NCI-H146 treated with DMSO at 0.1 percent for 48 hours (cell line): Measurements from ENCODE around the gene TMEM185B.
"Not testable (repeated sequence)": the region's sequence is repeated elsewhere in the genome, so short reads cannot be mapped to it uniquely, and the experiment has no call there.

Source experiments
- DNase-seq: peaks from one replicate; lab custom pipeline; 2025; ENCODE audit not compliant: unreplicated experiment; lab: John Stamatoyannopoulos, UW

TMEM185B gene

GRCh38 chr2:120223034-120223912 lies at the start of gene TMEM185B:
TSS of gene TMEM185B (minus strand) at chr2:120223400. CDS start at chr2:120222976, 424 bp downstream.
- DNase-seq, result peak; percentile 87

- DNase-seq, result no peak
Measured at GRCh38 chr2:120271711-120272379, 48.6 kb upstream of the TMEM185B start.

GRCh38 chr2:120269816-120270215 lies 46.6 kb upstream of the TMEM185B start:
- no peak for DNase-seq

GRCh38 chr2:120269076-120269744 lies 46.0 kb upstream of the TMEM185B start:
- no peak for DNase-seq

- no peak for DNase-seq
Measured at GRCh38 chr2:120267348-120267747, 44.1 kb upstream of the TMEM185B start.

- DNase-seq, result no peak
Measured at GRCh38 chr2:120265006-120265405, 41.8 kb upstream of the TMEM185B start.

DNA sequence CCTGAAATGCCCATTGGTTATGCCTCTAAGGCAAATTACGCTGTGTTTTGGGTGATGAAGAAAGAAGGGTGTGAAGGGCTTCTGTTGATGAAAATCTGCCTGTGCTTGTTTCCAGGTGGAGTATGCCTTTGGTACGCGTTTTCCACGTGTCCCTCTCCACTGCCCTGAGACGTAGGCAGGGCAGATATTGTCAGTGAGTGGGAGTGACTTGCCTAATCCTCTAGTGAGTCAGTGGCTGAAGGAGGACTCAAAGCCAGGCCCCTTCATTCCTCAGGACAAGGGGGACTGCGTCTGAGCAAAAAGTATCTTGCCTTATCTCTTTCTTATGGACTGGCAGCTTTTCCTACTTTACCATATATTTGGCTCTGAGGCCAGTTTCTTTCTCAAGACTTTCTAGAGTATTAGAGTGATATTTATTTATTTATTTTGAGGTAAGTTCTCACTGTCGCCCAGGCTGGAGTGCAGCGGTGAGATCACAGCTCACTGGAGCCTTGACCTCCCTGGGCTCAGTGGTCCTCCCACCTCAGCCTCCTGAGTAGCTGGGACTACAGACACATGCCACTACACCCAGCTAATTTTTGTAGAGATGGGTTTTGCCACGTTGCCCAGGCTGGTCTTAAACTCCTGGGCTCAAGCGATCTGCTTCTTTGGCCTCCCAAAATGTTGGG lies 39.7 kb upstream of the TMEM185B start:
- no peak for DNase-seq

DNA sequence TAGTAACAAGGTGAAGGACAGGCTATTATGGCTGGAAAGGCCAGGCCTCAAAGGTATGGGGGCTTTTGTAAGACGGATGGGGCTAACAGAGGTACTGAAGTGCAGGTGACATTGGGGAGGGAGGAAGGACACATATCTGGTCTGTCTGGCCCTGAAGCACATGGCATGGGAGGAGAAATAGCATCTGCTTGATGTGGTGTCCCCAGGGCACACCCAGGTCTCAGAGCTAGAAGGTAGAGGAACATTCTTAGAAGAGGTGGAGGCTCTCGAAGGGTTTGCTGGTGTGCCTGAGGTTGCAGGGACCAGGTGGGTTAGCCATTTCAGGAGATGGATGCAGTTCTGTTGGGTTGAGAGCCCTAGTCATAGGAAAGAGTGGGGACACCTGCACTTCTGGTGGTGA lies 39.0 kb upstream of the TMEM185B start:
- no peak for DNase-seq

DNA sequence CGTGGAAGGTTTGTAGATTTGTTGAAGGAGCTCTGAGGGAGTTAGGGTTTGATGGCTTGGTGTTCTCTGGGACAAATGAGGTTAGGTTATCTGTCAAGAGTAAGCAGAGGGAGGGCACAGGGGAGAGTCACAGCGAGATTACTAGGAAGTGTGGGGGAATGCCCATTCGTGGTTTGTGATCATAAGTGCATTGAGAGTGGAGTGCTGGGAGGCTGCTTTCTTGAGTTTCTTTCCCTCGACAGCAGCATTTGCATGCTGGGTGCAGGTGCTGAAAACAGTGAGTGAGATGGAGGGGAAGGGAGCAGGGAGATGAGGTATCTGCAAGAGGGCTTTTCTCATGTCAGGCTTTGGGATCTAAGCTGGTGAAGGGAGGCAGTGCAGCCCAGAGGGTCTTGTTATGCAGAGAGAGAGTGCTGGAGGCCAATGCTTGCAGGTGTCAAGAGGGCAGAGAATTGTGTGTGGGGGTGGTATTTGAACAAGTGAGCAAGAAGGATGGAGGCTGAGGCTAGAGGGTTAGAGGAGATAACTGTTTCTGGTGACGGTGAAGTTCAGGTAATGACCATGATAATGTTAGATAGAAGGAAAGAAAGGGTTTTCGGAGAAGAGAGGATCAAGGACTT lies 38.3 kb upstream of the TMEM185B start:
- DNase-seq, result no peak

DNA sequence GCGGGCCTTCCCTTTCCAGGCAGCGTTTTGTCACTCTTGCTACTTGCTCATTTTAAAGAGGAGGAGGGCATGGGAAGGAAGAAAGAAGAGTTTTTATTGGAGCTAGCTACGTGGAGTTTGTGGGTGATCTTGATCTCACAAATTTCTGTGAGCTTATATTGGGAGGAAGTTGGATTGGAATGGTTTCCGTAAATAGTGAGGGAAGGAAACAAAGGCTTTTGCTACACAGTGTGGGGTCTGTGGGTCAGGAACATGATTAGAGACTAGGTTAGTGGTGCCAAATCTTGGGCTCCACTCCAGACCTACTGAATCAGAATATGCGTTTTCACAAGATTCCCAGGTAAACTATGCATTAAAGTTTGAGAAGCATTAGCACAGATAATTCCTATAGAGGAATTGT lies 37.5 kb upstream of the TMEM185B start:
- no peak for DNase-seq

DNA sequence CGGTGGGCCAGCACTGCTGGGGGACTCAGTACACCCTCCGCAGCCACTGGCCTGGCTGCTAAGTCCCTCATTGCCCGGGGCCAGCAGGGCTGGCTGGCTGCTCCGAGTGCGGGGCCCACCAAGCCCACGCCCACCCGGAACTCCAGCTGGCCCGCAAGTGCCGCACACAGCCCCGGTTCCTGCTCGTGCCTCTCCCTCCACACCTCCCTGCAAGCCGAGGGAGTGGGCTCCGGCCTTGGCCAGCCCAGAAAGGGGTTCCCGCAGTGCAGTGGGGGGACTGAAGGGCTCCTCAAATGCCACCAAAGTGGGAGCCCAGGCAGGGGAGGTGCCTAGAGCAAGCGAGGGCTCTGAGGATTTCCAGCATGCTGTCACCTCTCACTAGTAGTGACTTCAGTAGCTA lies 36.7 kb upstream of the TMEM185B start:
- not testable (repeated sequence) for DNase-seq

GRCh38 chr2:120258196-120258595 lies 35.0 kb upstream of the TMEM185B start:
- DNase-seq, result no peak

DNA sequence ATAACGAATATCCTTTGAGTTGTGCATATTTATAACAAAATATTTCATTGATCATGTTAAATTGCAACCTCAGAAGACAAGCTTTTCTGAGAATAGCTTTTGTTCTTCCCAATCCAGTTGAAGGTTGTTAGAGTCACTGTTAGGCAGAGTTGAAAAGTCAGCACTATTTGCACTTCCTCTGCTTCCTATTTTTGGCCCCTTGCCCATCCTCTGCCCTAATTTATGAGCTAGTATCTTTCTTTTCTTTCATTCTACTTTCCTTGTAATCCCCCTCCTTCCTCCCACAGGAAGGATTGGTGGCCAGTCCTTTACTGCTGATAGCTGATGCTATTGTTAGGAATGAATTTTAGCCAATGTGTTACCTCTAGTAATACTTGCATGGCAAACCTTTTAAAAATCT lies 34.3 kb upstream of the TMEM185B start:
- no peak for DNase-seq

DNA sequence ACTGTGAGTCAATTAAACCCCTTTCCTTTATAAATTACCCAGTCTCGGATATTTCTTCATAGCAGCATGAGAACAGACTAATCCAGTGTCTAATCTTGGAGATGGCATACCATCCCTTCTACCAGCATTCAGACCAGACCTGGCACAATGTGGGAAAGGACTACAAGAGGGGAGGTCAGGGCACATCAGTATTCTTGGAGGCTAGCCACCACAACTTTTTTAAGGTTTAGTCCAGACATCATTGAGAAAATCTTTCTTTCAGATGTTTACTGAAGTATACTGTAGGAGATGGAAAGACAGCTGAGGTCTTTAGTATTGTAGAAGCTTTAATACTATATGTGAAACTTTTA lies 33.4 kb upstream of the TMEM185B start:
- no peak for DNase-seq

- DNase-seq, result no peak
Measured at GRCh38 chr2:120255986-120256650, 32.9 kb upstream of the TMEM185B start.

DNA sequence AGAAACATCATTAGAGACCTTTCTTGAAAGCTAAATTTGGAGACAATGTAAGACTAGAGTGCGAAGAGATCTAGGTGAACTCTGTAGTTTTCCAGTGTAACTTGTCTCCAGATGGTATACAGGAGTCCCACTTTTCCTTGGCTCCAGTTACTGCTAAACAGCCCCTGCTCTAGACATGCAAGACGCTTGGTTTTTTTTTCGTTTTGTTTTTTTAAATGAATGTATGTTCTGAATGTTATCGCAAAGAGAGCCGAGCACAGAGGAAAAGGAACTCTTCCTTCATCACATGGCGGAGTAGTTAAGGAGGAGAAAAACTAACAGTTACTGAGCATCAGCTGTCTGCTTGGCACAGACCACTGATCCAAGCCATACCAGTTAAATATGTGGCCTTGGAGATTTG lies 31.9 kb upstream of the TMEM185B start:
- DNase-seq, result no peak

GRCh38 chr2:120254178-120254577 lies 31.0 kb upstream of the TMEM185B start:
- no peak for DNase-seq

DNA sequence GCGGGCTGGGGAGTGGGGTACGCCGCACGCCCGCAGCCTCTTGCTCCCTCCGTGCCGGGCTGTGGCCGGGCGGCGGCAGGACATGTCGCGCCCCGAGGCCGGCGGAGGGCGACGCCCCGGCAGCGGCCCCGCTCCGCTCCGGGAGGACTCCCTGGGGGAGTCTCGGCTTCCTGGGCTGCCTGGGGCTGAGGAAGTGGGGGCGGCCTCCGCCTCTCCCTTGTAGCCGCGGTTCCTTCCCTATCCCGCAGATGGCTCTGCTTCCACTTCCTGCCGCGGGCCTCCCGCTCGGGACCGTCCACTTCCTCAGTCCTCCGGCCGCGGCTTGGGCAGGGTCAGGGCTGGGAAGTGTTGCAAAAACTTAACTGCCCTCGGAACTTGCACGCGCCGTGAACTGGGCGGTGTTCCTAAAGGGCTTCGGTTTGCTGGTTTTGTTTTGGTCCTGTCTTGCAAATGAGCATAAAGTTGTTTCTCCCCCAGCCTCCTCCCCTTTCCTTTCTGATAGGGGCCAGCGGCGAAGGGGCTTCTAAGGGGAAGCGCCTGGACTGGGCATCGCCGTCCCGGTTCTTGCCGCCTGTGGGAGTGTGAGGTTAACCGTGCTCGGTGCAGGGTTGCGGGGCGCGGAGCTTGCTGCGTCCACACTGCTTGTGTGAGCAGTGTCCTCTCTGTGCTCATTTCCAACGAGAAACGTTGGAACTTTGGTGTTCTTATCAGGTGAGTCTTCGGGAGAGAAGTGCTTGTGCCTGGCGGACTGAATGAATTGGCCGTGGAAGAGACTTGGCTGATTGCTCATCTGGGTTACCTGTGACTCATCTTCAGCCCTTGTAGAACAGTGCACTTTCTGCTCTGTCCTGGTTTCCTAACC lies 30.1 kb upstream of the TMEM185B start:
- DNase-seq, result no peak

- peak; percentile 95 for DNase-seq
Measured at GRCh38 chr2:120252225-120253020, 29.2 kb upstream of the TMEM185B start, which contains the start of gene RALB. TSS of gene RALB (plus strand) at chr2:120252852. CDS start at chr2:120278665, 25,813 bp downstream.
